GM18511 (cell line): Measurements from ENCODE around the gene CCM2.

Experiments
- ATAC-seq: cut with Tn5 transposase; IDR thresholded peaks from one replicate; pipeline ENCODE4 v1.9.1; 2021; ENCODE audit warnings: mild to moderate bottlenecking, moderate library complexity; ENCODE audit not compliant: unreplicated experiment

The CCM2 gene

DNA sequence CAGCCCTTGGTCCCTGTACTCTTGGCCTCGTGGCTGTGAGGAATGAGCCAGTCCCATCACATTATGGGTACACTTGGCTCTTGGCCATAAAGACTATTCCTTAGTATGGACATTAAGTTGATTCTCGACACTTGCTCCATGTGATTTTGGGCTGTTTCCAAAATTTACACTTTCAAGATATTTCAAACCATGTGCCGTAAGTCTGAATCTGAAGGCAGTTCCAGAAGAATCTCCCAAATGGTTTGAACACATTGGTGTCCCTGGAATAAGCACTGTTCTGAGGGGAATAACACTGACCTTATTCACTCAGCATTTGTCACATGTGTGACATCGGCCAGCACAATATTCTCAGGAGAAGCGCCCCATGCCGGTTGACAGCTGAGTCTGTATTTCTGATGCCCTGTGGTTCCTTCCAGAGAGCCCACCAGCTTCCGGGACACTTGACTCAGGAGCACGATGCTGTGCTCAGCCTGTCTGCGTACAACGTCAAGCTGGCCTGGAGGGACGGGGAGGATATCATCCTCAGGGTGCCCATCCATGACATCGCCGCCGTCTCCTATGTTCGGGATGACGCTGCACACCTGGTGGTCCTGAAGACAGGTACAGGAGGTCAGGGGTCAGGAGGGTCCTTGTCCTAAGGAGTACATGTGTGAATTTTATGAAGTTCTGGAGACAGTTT, 64.2 kb downstream of the CCM2 start:
- no peak for ATAC-seq

DNA sequence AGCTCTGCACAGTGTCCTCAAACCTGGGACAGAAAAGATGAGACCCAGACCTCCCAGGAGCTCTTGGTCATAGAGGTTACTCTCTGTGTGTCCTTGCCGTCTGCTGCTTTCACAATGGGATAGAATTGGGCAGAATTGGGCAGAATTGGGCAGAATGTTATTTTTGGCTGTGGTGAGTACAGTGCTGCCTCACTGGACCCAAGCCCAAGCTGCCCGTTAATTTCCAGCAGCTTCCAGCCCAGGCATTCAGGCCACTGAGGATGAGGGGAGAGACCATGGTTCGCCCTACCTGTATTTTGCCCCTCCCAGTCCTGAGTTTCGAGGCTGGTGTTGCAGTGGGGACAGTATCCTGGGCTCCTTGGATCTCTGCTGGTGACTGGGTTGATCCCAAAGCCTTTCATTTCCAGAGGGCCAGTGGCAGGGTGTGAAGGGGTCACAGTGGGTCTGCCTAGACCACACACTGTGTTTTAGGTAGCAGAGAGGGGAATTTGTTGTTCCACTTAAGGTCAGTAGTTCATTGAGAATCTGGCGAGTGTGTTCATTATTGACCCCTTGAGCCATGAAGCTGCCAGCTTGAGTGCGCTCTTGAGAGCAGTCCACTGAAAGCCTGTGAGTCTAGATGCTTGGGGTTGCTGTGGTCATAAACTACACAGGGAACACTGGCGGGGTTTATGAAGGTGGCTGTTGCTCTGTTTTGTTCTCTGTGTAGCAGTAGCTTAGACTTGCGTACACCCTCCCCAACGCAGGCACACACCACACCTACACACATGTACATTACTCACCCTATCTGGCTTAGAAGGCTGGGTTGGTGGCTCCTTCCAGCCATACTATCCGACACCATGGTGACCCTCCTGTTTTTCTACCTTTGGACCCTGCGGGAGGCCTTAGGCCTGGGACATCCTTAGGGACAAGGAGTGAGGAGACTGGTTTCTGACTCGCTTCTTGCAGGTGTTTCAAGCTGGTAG, 65.3 kb downstream of the CCM2 start:
- no peak for ATAC-seq

DNA sequence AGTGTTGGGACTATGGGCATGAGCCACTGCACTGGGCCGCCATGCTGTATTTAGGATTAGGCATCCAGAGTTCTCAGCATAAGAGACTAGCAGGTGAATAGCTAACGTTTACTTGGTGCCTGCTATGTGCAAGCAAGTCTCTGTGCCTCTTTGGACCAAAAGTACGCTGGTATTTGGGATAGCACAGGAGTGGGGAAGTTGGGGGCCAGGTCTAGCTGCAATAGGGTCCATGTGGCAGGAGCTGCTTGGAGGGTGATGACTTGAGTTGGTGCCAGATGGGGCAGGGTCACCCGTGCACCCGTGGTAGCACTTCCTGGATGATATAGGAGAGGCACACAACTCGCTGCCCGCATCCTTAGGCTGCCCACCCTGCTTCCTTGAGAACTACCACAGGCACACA, 66.4 kb downstream of the CCM2 start:
- no peak for ATAC-seq

DNA sequence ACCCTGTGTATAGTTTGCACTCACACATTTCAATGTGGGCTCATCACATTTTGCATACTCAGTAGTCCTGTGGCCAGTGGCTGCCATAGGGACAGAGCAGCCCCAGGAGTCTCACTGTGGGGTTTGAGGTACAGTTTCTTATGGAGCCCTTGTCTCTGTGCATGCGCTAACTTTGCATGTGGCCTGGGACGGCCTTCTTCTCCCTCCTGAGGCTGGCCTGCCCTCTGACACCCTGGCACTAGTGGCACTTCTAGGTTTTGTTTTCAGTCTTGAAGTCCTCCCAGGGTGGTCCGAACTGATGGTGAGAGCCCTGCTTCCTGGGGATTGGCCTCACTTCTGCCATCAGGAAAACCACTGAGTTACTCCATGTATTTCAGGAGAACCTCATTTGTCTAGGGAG, 67.6 kb downstream of the CCM2 start:
- ATAC-seq, result no peak

DNA sequence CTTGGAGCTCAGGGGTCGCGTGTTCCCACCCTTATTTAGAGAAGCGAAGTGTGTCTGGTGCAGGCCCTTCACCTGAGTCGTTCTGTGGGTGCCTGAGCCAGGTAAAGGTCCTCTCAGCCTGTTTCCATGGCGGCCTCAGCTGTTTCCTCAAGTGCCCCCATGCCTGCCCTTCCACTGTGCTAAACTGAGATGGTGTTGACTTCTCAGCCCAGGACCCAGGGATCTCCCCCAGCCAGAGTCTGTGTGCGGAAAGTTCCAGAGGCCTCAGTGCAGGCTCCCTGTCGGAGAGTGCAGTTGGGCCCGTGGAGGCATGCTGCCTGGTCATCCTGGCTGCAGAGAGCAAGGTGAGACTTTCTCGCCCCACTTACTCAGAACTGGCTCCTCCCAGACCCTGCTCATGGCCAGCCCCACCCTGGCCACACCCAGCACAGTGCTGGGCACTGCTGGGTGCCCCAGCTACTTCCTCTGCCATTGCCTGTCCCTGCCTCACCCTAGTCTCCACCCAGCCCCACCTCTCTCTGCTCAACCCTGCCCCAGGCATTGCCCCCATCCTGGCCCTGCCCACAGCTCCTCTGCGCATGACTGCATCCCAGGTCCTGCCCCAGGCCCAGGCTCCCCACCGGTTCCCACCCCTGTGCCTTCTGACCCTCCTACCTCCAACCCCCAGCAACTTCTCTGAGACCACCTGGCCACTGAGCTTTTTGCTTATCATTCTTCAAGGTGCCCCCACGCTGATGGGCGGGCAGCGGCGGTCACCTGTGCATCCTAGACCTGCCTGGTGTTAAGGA, 68.4 kb downstream of the CCM2 start:
- ATAC-seq, result no peak

DNA sequence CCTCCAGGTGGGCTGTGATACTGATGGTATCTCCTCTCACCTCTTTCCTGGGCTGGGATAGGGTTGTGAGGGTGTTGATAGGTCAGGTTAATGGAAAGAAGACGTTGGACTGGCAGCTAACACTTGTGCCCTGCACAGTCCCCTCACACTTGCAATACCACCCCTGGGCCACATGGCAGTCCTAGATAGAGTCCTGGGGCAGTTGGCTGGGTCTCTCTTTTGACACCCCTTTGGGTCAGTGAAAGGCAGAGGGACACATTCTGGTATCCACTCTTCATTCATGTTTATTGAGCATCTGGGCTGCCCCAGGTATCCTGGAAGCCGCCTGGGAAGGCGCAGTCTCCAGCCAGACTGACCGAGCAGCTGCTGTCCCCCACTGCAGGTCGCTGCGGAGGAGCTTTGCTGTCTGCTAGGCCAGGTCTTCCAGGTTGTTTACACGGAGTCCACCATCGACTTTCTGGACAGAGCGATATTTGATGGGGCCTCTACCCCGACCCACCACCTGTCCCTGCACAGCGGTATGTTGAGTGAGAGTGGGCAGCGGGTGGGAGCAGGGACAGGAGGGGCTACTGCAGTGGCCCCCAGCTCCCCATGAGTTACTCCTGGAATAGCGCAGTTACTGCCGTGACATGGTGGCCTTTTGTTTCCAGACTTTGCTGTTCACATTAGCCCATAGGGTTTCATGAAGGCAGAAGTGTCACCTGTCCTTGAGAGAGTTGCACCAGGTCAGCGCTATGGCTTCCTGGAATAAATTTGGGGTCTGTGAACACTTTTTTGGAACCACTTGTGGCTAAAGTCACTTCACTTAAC, 69.6 kb downstream of the CCM2 start:
- no peak for ATAC-seq

DNA sequence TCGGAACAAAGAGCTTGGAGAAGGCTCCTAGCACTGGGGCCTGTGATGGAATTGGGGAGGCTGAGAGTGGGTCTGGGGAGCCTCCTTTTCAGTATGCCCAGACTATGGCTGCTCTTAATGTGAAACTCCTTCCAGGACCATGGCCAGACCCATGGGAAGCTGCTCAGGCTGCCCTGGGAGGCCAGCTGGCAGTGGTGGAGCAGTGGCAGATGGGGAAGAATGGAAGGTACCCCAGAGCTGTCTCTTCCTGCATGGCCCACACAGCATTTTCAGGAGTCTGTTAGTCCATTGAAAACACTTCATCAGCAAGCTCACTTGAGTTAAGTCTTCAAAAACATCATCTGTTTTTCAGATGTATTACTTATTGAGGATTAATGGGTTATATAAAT, 70.2 kb downstream of the CCM2 start:
- no peak for ATAC-seq

DNA sequence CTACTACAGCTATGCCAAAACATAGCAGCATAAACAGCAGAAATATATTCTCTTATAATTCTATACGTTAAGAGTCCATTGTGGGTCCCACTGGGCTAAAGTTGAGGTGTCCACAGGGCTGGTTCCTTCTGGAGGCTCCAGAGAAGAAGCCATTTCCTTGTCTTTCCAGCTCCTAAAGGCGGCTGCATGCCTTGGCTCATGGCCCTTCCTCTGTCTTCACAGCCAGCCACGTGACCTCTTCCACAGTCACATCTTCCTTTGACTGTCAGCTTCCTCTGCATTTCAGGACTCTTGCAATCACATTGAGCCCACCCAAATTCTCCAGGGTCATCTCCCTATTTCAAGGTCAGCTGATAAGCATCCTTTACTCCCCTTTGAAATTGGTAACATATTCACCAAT, 71.5 kb downstream of the CCM2 start:
- no peak for ATAC-seq

DNA sequence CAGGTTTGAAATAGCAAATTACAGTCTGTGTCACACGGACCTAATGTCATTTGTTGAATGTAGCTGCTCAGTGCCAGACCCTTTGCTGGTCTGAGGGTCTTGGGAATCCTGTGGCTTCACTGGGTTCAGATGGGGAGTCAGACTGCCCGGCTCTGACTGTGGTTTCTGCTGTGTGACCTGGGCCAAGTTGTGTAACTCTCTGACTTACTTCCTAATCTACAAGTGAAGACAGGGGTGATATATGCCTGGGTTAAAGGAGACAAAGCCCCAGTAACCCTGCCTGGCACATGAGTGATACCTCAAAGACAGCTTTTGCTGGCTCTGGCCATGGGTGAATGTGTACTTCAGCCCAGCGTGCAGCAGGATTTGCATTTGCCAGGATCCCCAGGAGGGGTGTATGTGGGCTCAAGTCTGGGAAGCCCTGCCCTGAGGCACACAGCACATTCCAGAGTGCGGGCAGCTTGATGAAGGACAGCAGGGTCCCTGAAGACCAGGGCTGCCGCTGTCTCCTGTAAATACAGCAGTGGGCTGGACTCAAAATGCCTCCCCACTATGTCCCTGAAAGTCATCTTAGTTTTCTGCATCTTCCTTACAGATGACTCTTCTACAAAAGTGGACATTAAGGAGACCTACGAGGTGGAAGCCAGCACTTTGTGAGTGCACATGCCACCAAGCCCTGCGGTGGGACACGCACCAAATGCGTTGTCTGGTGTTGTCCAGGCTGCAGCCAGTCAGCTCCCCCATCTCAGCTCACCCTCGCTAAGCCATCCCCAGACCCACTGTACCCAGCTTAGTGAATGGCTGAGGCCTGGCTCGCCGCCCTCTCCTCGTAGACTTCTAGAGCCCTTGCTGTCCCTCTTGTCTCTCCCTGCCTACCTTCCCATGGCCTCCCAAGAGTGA, 72.4 kb downstream of the CCM2 start:
- ATAC-seq, result no peak

DNA sequence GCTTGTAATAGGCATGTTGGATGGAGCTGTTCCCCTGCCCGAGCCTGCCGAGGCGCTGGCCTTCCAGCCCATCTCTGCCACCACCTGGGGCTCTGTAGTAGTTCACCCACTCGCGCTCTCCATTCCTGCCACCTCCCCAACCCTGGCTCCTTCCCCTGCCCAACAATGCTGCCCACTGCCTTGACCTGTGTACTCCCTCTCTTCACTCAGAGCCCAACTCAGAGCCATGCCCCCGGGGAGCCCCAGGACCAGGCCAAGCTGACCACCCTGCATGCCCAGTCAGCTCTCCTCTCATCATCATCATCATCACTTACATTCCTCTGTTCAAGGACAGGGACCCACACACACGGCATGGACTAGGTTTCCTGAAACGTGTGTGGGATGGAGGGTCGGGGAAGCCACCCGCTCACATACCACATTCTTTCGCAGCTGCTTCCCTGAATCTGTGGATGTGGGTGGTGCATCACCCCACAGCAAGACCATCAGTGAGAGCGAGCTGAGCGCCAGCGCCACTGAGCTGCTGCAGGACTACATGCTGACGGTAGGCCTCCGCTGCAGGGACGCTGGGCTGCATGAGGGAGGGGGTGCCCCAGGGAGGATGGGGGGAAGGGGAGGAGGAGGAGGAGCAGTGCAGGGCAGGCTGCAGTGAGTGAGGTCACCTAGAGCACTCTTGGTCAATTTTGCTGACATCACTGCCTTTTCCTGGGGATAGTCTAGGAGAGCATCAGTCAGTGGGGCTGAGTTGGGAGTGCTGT, 73.2 kb downstream of the CCM2 start:
- no peak for ATAC-seq

DNA sequence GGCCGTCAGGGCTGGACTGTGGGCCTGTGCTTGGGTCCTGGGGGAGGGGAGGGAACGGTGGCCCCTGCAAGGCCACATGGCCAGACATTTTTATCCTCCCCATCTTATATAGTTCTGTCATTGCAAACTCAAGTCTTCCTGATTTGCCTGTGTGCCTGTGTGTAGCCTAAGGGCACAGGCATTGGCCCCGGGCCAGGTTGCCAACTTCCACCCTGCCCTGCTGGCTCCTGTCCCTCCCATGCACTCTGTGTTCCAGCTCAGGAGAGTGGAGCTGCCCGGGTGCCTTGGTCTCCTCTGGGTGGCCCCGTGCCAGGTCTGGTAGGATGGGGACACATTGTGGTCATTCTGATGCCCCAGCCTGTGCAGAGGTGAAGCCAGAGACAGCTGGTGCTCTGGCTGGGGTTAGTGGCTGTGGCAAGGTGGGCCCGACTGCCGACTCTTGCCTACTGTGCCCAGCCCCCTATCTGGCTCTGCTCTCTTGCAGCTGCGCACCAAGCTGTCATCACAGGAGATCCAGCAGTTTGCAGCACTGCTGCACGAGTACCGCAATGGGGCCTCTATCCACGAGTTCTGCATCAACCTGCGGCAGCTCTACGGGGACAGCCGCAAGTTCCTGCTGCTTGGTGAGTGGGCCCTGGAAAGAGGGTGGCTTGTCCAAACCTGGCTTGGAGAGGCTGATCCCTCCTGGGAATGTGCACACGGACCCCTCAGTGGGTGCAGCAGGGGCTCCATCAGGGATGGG, 74.0 kb downstream of the CCM2 start:
- no peak for ATAC-seq

DNA sequence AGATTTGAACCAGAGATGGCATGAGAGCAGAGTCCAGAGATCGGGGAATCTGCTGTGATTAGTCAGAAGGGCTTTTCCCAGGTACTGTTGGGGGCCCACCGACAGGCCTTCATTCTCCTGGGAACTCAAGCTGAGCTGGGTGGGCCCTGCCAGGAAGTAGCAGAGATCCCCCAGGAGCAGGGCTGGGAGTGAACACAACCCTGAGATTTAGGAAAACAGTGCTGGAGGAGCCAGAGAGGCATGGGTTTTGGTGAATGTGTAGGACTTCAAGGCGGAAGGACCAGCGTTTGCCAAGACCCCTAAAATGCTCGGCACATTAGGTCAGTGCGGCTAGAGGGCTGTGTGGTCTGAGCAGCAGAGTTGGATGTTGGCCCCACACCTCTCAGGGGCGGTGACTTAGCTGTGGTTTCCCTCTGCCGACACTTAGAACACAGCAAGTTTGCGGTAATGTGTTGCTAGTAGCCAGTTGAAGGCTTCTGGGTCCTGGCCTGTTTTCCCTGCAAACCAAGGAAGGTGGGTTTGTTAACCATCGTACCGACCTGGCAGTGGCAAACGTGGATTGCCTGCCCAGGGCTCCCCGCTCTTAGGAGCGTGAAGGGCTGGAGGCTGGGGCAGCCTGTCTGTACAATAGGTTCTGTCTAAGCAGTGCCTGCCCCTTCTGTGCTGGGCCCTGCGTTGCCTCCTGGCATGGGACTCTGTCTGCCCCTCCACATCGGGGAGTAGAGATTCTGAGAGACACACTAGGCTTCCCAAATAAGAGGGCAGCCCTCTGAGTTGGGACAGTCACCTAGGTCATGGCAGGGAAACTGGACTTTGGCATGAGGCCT, 74.7 kb downstream of the CCM2 start:
- no peak for ATAC-seq

DNA sequence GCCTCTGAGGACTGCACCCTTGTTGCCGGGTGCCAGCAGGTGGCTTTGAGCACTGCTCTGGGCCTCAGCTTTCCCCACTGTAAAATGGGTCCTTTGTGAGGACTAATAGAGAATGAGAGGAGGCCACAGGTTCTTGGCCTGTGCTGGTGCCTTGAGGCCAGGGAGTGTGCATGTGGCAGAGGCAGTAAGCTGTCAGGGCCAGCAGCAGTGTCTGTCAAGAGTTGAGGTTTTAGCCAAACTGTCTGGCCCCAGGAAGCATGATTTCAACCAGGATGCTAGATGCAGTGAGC, 75.3 kb downstream of the CCM2 start:
- ATAC-seq, result no peak

DNA sequence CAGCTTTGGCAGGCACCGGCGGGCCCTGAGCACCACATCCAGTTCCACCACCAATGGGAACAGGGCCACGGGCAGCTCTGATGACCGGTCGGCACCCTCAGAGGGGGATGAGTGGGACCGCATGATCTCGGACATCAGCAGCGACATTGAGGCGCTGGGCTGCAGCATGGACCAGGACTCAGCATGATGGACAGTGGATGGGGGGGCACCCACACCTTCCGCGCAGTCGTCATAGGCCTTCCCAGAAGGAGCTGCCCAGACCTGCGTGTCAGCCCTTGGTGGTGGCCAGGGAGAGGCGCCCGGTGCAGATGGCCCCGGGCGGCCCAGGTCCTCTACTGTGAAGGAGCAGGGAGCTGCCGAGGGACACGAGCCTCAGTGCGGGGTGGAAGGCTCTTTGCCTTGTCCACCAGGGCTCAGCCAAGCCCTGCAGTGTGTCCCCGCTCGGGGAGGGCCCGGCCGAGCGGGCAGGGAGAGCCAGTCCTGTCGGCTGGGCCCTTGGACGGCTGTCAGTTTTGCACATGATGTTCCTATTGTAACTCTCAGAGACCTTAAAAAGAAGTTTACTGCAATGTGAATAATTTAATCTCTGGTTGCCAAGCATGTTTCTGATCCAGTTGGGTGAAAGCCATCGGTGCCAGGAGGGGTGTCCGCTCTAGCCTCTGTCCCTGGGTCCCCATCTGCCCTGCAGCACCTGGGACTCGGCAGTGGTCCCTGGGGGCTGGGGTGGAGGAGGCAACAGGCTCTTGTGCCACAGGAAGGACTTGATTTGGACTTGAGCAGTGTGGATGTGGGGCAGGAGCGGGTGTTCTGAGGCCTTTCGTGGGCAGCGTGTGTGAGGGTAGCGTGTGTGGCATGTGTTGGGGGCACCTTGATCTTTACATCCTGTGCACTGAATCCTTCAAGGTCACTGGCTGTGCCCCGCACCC, 76.1 kb downstream of the CCM2 start:
- ATAC-seq, result no peak

DNA sequence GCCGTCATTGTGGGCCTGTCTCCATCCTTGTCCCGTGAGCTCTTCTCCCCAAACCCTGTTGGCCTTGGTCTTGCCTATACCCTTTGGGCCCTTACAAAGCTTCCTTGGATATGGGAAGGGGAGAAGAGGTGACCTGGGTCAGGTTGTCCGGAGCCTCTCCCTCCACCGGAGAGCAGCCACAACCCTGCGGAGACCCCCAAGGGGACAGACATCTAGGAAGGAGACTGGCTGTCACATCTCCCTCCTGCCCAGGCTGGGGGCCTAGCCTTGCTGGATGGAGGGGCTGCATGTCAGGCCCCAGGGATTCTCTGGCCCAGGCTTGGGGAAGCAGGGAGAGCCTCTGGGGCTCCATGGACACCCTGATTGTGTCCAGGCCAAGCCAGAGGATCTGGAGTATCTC, 76.9 kb downstream of the CCM2 start:
- no peak for ATAC-seq

DNA sequence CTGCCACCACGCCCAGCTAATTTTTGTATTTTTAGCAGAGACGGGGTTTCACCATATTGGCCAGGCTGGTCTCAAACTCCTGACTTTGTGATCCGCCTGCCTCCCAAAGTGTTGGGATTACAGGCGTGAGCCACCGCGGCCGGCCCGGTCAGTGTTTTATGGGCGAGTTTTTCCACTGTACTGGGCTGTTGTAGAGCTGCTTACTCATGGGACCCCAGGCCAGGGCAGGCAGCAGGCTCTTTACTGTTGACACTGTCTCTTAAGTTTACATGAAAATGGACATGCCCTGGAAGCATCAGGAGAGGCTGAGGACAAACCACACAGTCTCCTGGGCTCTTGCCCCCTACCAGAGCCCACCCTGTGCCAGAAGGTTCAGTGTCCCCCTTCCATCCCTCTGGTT, 77.6 kb downstream of the CCM2 start:
- no peak for ATAC-seq
